CD4-positive, alpha-beta T cell treated with Interleukin-17A for 1 hour (primary cell): Measurements from ENCODE around the gene GMPPB.
A peak's percentile ranks its signal among the peaks of the same experiment; 100 is the strongest.
"Not testable (repeated sequence)": the region's sequence is repeated elsewhere in the genome, so short reads cannot be mapped to it uniquely, and the experiment has no call there.

Experiments
- DNase-seq: peaks from one replicate; pipeline ENCODE4 v3.0.0-alpha.2; 2020

GMPPB gene

DNA sequence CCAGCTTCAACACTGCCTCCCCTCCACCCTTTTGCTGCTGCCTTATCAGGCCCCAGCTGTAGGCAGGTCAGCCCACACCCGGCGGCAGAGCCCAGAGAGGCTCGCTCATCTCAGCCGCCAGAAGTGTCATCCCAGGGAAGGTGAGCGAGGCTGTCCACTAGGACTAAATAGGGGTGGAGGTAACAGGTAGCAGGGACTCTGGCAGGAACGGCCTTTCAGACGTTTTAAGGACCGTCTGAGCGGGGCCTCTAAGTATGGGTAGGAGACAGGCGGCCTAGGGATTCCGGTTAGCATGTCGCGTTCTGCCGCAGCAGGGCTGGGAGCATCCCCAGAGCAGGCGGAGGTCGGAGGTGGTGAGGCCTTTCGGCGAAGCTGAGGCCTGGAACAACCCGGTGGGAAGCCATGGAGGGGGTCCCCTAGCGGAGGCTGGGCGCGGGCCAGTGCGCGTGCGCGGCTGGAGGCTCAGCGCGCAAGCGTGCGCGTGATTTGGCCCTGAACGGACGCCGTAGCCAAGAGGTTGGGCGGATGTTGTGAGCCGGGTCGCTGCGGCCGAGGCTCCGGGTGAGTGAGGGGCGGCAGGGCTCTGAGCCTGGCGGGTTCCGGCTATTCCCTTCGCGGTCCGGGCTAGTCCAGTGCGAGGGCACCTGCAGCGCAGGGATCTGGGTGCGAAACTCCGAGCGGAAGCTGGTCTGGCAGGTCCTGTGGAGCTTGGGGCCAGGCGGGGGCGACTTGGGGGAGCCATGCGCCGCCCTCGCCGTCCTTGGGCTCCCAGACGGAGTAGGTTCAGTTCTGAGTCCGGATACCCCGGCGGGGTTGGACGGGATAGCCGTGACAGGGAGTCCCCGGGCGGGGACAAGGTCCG, 34.5 kb downstream of the GMPPB start, which contains the start of the genes MST1 and RNF123:
Gene MST1, minus strand, starts transcription at position 429 of the 862 bp plus-strand sequence. CDS start 783 bp downstream, outside the sequence.
Gene RNF123, plus strand, starts transcription at position 512 of the 862 bp plus-strand sequence. CDS start 1,609 bp downstream, outside the sequence.
- peak; percentile 93 for DNase-seq

DNA sequence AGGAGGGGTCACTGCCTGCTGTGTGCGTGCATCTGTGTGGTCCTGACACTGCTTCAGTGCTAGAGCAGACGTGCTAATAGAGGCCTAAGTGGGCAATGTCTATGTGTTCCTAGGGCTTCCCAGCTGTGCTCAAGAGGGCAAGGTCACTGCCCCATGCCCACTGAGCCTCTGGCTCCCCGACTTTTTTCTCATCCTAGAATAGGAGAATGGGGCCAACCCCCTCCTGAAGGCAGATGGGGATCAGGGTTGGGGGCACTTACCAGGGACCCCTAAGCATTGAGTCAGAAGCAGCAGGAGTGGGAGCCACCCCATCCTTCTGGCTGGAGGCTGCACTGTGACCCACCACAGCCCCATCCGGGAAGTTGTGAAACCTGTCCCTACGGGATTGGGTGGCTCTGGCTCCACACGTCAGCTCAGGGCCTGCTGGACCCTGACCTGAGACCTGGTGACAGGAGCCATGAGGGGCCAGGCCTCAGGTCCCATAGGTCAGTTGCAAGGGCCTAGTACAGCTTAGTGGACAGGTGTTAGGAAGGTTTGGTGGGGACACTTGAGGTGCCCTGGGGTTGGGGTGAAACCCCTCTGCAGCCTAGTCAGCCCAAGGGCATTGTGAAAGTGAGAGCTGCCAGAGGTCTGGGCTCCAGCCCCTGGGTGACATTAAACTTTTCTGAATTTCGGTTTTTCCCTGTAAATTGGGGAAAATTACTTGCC, 35.3 kb downstream of the GMPPB start:
- not testable (repeated sequence) for DNase-seq

DNA sequence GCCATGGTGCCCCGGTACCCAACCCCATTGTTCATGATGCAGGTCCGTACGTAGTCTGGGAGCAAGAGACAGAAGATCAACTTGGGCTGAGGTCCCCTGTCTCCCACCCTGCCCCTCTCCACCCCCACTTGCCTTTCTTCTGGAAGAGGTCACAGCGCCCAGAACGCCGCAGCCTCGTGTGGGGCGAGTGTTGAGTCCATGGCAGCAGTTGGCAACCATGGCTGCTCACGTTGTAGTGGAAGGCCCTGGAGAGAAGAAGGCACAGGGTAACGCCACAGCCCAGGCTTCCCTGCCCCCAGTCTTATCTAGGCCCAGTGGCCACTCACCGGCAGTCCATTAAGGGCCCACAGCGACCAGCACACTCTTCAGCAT, 36.3 kb downstream of the GMPPB start:
- not testable (repeated sequence) for DNase-seq

DNA sequence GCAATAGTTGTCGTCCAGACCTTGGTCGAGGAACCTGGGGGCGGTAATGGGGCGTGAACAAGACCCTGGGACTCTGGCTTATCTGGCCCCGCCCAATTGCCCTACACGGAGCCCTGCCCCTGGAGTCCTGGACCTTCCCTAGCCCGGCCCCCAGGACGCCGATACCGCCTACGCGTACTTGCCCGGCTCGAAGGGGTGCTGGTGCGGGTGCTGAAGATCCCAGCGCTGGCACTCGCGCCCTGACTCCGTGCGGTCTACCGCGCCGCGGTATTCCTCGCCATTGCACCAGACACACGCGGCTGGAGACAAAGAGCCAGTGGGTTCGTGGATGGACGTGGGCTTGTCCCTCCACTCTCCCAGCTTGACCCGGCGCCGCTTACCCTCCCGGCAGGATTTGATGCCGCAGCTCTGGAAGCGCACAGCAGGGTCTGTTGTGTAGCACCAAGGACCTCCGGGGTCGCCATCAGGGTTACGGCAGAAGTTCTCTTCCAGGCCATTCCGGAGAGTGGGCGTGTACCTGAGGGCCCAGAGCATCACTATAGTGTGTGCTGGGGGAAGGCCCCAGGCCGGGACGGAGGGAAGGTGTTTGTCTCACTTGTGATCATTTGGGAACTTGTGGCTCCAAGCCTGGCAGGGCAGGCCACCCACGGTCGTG, 36.9 kb downstream of the GMPPB start:
- DNase-seq, result peak; percentile 50

DNA sequence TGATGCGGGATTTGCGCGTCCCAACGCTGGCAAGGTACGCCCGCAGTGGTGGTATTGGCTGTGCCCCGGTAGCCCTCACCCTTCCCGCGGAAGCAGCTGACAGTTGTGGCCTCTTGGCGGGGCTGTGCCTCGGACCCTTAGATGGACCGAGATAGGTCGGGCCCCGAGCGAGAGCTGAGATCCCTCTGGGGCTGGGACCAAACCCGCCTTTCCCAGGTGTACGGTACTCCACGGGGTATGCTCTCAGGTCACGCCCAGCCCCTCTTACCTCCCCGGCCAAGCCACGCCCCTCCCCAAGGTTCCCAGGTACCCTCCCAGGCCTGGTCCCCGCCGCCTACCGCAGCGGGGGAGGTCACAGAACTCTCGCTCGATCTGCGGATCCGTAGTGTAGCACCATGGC, 37.4 kb downstream of the GMPPB start:
- DNase-seq, result peak; percentile 44

DNA sequence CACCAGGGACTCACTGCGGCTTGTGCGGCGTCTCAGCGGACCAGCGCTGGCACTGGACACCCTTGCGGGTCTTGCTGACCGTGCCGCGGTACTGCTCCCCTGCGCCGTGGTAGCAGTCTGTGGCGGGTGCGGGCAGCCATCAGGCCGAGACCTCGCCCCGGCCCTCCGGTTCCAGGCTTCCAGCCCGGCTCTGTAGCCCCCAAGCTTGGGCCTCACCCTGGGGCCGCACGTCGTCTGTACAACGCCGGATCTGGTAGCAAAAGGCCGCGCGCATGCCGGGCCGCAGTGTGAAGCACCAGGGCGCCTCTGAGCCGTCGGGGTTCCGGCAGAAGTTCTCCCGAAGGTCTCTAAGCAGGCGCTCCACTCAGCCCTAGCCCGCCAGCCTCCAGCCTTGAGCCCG, 37.9 kb downstream of the GMPPB start:
- DNase-seq, result not testable (repeated sequence)

DNA sequence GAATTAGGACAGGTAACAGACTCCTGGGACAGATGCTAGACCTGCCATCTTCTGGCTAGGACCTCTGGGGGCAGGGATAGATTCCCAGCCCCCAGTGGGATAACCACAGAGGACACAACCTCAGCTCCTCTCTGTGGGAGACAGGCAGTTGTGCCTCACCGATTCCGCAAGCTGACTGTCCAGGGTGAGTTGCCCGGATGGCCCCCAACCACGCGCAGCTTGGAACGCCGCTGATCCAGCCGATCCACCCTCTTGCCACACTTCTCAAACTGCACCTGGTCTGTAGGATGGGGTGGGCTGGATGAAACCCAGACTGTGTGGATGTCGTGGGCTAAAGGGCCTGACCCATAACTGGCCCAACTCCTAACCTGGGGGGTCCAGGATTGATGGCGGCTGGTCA, 38.6 kb downstream of the GMPPB start:
- not testable (repeated sequence) for DNase-seq

DNA sequence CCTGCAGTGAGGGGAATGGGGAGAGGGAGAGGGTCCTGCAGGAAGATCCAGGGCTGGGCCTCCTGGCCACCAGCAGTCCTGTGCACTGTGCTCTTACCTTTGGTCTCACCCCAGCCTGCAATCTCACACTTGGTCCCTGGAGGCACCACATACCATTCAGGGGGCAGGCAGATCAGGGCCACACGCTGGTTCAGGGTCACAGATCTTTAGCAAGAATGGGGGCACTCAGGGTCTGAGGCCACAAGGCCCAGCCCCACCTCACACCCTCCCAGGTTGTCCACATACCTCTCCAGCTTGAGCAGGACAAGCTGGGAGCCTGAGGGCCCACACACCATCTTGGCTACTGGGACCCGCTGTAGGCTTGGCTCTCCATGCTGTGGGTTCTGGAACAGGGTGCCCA, 39.3 kb downstream of the GMPPB start:
- not testable (repeated sequence) for DNase-seq

DNA sequence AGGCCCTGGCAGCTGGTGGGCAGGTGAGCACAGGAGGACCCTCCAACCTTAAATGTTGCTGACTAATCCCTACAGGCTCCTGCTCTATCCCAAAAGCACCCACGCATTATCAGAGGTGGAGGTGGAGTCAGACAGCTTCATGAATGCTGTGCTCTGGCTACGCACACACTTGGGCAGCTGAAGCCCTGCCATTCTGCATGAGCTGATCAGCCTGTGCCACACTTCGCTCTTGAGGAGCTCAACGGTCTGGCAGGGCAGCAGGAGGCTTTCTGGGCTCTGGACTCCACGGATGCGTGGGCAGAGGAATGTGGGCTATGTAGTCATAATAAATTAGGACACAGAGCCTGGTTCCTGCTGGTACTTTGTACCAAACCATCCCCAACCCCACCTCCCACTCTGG, 40.6 kb downstream of the GMPPB start:
- DNase-seq, result no peak

DNA sequence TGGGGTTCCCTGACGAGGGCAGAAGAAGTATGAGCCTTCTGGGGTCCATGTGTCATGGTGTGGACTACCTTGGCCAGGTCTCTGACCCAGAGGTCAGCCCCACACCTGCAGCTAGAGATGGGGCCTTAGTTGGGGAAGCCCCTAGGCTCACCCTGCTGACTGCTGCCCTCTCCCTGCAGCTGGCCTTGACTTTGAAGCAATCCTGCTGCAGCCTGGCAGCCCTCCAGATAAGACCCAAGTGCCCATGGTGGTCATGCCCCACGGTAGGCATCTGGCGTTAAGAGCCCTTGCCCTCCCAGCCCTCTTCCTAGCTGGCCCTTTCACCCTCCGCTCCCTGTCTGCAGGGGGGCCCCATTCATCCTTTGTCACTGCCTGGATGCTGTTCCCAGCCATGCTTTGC, 42.2 kb downstream of the GMPPB start:
- DNase-seq, result no peak

DNA sequence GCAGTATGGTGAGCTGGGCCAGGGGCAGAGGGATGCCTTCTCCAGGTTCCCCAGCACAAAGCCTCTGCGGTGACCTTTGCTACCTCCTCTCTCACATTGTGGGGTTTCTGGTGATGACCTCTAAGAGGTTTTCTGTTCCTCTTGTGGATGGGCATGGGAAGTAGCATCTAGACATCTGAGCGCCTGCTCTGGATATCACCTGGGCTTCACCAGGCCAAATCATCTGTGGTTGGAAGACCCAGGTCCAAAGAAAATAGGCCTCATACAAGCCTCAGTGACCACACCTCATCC, 42.6 kb downstream of the GMPPB start:
- no peak for DNase-seq

DNA sequence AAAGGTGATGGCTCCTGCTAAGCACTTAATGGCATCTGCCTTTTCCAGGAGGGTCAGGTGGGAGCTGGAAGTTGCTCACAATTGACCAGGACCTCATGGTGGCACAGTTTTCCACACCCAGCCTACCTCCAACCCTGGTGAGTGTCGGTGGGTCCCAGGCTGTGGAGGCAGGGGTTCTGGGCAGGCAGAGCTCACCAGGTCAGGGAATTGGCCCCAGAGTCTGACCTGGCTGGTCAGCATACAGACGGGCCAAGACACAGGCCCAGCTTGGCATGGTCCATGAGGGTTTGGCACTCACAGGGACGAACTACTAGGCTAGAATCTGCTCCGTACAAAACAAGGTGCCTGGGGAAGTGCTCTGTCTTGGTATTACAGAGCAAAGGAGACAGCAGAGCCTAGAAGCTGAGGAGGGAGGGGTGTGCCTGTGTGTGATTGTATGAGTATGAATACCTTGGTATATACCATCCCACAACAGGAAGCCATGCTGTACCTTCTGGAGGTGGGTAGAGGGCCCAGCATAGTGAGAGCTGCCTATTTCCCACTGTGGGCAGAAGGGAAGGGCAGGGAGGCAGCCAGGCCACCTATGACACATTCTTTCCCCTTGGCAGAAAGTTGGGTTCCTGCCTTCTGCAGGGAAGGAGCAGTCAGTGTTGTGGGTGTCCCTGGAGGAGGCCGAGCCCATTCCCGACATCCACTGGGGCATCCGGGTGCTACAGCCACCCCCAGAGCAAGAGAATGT, 43.1 kb downstream of the GMPPB start:
- DNase-seq, result no peak

DNA sequence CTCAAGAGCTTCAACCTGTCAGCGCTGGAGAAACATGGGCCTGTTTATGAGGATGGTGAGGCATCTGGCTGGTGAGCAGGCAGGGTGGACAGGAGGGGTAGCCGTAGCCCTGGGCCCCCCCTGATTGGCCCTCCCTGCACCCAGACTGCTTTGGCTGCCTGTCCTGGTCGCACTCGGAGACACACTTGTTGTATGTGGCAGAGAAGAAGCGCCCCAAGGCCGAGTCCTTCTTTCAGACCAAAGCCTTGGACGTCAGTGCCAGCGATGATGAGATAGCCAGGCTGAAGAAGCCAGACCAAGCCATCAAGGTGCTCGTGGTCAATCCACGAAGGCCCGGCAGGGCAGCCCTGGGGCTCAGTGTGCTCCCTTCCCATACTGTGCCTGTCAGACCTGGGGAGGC, 47.8 kb downstream of the GMPPB start:
- no peak for DNase-seq

DNA sequence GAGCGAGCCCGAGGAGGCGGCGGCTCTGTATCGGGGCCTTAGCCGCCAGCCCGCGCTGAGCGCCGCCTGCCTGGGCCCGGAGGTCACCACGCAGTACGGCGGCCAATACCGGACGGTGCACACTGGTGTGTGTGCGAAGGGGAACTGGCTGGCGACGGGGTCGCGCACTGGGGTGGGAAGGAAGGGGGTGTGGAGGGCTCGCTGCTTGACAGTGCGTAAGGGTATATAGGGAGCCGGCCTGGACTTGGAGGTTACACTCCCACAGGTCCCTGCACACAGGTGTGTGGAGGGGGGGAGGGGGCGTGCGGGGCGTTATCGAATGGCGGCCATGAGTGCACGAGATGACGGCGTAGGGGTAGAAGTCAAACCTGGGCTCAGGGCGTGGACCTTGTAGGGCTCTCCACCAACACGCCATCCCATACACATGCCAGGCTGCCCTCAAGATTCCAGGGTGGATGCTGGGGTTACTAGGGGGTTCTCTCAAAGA, 49.2 kb downstream of the GMPPB start:
- DNase-seq, result no peak

DNA sequence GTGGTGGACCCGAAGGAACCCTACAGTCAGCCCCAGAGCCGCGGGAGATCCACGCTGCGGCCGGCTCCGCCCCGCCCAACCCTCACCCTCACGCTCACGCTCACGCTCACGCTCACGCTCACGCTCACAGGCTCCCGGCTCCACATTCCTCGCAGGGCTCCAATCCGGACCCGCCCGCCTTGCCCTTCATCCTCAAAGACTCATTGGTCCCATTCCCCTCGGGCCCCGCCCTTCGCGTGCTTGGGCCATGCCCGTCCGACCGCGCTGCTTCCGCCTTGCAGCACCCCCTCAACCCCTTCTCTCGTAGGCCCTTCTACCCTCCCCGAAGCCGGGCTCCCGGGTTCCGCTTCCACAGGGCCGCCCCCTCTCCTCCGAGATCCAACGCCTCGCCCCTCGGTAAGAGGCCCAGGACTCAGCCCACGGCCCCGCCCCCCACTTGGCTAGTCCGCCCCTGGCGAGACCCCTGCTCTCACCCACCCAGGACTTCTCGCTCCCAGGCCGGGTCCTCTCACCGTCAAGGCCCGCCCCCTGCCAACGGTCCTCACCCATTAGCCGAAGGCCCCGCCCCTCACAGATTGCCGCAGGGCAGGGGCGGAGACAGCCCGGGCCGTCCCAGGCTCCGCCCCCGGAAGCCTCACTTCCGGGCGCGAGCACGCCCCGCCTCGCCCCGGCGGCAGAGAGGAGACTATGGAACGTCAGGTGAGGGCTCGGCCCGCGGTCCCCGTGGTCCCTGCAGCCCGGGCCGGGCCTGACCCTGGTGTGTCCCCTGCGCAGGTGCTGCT, 49.8 kb downstream of the GMPPB start, which contains the start of gene APEH:
Gene APEH, plus strand, starts transcription at position 637 of the 782 bp plus-strand sequence. Its CDS starts 51 bp downstream, at position 688.
- DNase-seq, result peak; percentile 97

DNA sequence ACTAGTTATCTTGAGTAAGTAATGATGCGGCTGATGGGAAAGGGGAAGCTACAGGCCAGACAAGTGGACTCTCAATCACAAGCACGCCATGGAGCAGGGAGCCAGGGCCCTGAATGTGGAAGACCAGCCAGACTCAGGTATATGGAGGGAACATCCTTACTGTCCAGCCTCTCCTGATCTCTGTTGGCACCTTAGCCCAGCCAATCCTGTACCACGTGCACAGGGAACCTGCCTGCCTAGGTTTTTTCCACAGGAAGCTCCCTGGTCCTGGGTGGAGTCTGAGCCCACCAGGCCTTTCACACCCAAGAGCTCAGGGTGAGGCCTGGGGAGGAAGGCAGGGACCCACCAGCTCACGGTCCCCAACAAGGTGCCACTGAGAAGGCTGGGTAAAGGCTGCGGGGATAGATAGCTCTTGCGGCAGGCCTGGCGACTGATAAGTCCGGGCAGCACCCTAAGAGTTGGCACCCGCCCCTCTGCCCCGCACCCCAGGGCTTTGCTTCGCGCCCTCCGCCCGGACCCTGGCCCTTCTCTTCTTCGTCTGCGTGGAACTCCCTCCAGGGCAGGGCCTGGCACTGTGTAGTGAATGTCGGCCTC, 50.5 kb downstream of the GMPPB start:
- peak; percentile 6 for DNase-seq

DNA sequence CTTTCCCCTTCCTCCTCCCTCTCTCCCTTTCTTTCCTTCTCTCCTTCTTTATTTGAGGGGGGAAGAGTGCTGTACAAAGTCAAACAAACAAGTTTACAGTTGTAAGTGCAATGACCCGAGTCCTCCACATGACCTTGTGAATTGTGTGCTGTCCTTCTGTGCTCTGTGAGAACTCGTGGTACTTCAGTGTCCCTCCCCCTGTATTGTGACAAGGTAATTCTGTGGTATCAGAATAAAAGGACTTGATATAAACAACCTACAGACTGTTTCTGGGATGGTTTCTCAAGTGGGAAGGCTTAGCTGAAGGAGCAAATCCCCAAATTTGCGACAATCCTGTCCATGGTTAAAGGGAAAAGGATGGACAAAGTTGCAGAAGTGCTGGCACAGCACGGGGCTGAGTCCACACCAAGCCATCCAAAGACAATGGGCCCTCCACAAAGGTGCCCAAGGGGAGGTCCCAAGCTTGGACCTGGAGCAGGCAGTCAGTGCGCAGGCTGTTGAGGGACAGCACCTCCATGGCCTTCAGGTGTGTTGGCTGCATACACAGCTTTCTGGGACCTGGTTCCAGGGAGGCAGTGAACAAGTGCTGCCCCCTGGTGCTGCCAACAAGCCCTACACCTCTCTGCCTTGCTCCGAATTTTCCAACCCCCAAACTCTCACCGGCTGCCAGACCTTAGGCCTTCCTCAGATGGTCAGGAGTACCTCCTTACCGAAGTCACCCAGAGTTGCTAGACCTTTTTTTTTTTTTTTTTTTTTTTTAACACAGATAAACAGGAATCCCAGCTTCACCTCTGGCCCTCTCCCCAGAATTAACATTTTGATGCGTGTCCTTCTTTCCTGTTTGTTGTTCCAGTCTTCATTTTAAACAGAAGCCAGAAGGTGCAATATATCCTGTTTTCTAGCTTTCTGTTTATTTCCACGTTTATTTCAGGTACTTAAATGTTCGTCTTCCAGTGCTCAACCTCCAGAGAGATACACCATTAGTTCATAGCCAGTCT, 52.2 kb downstream of the GMPPB start:
- peak; percentile 81 for DNase-seq

DNA sequence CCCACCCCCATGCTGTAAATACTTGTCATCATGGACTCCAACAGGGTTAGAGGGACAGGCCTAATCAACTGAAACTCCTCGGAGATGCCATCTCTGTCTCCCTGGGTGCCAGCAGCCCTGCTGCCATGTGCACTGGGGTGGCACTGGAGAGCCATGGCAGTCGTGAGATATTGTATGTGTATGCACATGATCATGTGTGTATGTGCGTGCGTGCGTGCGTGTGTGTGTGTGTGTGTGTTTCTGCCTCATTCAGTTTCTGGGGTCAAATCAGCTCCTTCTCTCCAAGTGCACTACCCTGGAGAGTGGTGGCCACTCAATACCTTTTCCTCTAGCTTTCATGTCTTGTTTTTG, 52.8 kb downstream of the GMPPB start:
- no peak for DNase-seq
